Stimulated activated CD8-positive, alpha-beta memory T cell treated with anti-CD3 and anti-CD28 coated beads, Interleukin-15, amount 100 ng/mL, for 1 hour (primary cell): ENCODE data around the gene KCNJ18.
"Not testable (repeated sequence)": the region's sequence is repeated elsewhere in the genome, so short reads cannot be mapped to it uniquely, and the experiment has no call there.

Source experiments
- DNase-seq: peaks from one replicate; pipeline ENCODE4 v3.0.0-alpha.2; 2020; ENCODE audit warnings: low read depth

The KCNJ18 gene

DNA sequence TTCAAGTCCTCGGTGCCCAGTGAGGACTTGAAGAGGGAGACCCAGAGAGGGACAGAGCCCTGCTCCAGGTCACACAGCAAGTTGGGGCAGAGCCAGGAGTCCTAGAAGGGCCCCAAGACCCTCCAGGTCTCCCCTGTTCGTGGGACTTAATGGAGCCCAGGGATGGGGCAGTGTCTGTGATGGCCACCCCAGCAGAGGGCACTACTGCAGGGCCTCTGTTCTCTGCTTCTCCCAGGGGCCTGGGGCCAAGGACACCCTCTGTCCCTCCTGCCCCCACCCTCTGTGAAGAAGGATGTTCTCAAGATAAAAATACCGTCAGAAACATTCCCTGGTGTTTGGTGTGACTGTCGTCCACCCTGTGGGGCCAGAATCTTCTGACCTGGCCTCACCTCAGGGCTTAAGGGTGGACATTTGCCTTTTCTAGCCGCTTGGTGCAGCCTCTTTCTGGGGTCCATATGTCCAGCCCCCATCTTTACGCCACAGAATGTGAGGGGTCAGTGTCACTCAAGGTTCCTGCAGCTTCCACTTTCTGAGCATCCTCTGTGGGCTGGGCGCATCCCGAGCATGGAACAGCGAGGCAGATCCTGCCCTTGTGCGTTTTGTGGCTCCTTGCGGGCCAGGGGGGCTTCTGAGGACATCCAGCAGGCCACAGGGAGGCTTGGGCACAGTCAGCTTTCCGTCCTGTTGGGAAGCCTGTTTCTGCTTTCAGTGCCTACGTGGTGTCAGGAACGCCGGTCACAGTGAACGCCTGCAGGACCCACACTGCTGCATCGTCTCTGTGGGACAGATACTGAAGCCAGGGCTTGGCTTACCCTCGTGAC, at the start of gene KCNJ18:
TSS of gene KCNJ18 (plus strand) at position 641 of the 821 bp plus-strand sequence. CDS start 10,264 bp downstream, outside the sequence.
- DNase-seq: not testable (repeated sequence)

GRCh38 chr17:21648125-21648524, 44.2 kb upstream of the KCNJ18 start:
- not testable (repeated sequence) for DNase-seq

DNA sequence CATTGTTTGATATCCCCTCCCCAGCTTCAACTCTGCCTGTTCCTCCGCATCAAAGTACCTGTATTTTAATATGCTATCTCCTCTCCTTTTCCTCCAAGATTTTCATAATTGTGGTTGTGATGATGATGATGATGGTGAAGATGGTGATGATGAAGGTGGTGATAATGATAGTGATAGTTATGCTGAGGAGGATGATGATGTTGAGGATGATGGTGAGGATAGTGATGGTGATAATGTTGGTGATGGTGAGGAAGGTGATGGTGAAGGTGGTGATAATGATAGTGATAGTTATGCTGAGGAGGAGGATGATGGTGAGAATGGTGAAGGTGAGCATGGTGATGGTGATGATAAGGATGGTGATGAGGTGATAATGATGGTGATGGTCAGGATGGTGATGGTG, 42.3 kb upstream of the KCNJ18 start:
- not testable (repeated sequence) for DNase-seq

- DNase-seq: not testable (repeated sequence)
Measured at GRCh38 chr17:21652049-21652448, 40.3 kb upstream of the KCNJ18 start.

DNA sequence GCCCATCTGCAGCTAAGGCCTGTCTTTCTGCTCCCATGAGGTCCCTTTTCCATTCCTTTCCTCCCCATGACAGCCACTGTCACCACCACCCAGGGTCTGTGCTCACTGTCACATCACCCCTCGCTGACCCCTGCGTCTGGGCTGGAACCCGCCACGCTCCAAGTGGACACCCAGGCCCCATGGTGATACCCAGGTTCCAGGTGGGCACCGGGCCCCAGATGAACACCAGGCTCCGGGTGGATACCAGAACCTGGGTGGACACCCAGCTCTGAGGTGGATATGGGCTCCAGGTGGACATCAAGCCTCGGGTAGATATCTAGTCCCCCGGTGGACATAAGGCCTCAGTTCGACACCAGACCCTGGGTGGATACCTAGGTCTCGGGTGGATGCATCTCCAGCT, 39.1 kb upstream of the KCNJ18 start:
- not testable (repeated sequence) for DNase-seq

GRCh38 chr17:21656518-21657309, 35.6 kb upstream of the KCNJ18 start:
- not testable (repeated sequence) for DNase-seq

DNA sequence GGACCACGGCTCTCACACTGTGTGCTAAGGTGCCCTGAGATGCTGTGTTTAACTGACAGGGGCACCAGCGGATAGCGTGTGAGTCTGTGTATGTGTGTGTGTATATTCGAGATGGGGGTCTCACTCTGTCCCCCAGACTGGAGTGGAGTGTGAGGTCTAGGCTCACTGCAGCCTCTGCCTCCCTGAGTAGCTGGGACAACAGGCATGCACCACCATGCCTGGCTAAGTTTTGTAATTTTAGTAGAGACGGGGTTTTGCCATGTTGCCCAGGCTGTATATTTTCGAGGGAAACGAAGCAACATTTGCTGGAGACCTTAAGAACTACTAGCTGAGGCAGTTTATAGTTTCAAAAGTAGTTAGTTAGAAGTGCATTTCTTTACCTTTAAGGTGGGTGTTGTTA, 32.7 kb upstream of the KCNJ18 start:
- DNase-seq: not testable (repeated sequence)

GRCh38 chr17:21661455-21661854, 30.9 kb upstream of the KCNJ18 start:
- DNase-seq: not testable (repeated sequence)

- DNase-seq: not testable (repeated sequence)
Measured at GRCh38 chr17:21663166-21663565, 29.2 kb upstream of the KCNJ18 start.

DNA sequence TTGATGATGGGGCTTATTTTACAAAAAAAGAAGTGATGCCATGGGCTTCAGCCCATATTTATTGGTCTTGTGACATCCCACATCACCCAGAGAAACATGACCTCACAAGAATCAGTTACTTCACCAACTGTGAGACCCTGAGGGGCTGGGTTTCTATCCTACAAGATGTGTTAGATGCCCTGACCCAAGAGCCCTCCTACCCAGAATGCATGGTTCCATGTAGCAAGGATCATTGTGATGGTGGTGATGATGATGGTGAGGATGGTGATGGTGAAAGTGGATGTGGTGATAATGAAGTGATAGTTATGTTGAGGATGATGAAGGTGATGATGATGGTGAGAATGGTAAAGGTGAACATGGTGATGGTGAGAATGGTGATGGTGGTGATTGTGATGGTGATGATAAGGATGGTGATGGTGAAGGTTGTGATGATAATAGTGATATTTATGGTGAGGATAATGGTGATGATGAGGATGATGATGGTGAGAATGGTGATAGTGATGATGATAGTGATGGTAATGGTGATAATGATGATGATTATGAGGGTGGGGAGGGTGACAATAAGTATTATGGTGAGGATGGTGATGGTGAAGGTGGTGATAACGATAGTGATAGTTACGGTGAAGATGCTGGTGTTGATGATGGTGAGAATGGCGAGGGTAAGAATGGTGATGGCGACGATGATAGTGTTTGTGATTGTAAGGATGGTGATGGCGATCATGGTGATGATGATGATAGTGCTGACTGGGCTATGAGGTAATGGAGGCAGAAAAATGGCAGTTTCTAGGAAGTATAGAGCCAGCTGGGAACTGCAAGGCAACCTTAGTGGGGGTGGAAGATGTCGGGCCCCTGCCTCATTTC, 28.5 kb upstream of the KCNJ18 start:
- DNase-seq: not testable (repeated sequence)

GRCh38 chr17:21665171-21665570, 27.2 kb upstream of the KCNJ18 start:
- not testable (repeated sequence) for DNase-seq

DNA sequence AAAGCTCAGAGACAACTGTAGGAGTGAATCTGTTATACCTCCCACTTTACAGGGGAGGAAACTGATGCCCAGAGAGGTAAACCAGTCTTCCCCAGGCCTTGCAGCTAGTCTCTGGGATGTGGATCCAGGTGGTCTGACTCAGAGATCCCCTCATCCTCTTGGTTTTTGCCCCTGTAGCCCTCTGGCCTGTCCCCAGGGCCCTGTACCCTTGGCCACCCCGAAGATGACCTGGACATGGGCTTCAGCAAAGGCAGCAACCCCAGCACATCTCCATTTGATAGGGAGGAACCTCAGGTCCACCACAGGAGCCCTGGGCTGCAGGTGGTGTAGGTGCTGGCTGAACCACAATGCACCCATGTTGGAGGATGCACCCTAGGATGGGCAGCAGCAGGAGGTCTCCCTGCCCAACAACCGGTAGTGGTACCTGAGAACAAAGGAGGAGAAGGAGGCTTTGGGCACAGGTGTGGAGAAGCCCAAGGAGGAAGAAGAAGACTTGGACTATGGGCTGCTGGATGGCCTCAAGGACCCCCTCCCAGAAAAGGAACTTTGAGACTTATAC, 26.3 kb upstream of the KCNJ18 start:
- not testable (repeated sequence) for DNase-seq

DNA sequence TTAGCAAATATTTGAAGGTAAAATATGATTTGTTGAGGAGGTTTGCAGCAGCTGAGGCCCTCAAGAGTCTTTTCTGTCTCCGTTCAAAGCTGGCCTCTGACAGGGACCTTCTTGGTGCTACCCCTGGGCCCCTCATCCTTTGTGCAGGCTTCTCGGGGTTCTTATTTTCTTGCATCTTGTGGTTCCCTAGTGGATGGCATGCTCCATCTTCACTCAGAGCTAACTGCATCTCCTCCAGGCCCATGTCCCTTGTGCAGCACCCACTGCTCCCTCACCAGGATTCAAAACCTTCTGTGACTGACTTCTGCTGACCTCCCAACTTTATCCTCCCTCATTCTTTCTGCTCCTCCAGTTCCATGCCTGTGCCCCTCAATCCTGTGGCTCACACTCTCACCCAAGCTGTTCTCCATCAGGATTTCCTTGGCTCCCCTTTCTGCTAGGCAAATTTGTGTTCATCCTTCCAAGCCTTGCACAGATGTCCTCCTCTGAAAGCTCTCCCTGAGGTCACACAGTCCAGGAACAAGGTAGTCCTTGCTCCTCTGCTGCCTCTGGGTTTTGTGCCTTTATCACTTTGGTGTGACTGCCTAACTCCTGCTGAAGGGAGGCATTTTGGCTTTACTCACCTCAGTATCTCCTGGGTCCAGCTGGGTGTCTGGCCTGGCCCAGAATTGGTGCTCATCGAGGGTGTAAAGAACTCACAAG, 25.5 kb upstream of the KCNJ18 start:
- DNase-seq: not testable (repeated sequence)

- not testable (repeated sequence) for DNase-seq
Measured at GRCh38 chr17:21667413-21668117, 24.8 kb upstream of the KCNJ18 start.

GRCh38 chr17:21668118-21668488, 24.2 kb upstream of the KCNJ18 start:
- not testable (repeated sequence) for DNase-seq

DNA sequence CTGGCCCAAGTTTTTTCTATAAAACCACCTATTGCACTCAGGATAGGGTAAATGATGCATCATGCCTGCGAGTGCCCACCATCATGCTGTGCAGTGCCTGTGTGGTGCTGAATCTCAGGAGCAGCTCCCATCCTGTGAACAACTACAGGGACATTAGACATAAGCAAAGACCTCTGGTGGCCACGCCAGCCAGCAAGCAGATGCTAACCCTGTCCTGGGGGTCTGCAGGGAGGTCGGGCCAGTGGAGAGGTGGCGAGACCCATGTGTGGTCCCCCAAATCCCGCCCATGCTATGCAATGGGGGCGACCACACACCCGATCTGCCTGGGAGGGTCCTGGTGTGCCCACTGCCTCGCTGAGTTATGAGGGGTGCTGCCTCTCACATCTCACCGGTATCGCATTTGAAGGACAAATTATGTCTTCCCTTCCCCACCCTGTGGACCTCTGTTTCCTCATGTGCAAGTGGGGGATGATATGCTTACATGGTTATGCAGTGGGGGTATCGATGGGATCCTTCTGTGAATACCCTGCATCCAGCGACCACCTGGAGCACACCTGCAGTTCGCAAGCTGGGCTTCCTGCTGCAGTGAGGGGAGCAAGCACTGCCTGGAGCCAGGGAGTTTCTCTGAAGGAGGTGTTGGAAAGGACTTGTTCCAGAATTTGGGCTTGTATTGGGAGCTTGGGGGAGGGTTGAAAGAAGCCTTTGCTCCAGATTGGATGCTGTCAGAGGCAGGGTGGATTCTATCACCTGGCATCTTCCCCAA, 23.4 kb upstream of the KCNJ18 start:
- DNase-seq: not testable (repeated sequence)

GRCh38 chr17:21669616-21670360, 22.5 kb upstream of the KCNJ18 start:
- not testable (repeated sequence) for DNase-seq

- not testable (repeated sequence) for DNase-seq
Measured at GRCh38 chr17:21670361-21671155, 21.8 kb upstream of the KCNJ18 start.
